RWPE2 (cell line): ENCODE data around the gene SLC1A3.
"Not testable (repeated sequence)": the region's sequence is repeated elsewhere in the genome, so short reads cannot be mapped to it uniquely, and the experiment has no call there.

Experiments used
- ATAC-seq: fragments of 200-7000 bp; cut with Tn5 transposase; 3 replicates; pipeline ENCODE4 v1.9.1; 2021; ENCODE audit warnings: low read depth
- DNase-seq: peaks from one replicate; pipeline ENCODE4 v3.0.0-alpha.2; 2020; ENCODE audit warnings: low spot score
- H3K27ac ChIP-seq: fragments of 450-650 bp; 2 replicates; pipeline ENCODE4 v1.5.1; 2017; ENCODE audit warnings: mild to moderate bottlenecking; ENCODE audit not compliant: poor library complexity, severe bottlenecking
- H3K27me3 ChIP-seq: fragments of 250-450 bp; sonication (Bioruptor Pico); 2 replicates; pipeline ENCODE4 v1.5.1; 2021; ENCODE audit warnings: mild to moderate bottlenecking, moderate library complexity; ENCODE audit not compliant: insufficient read depth, poor library complexity, severe bottlenecking
- H3K36me3 ChIP-seq: fragments of 250-450 bp; sonication (Bioruptor Pico); 2 replicates; pipeline ENCODE4 v1.5.1; 2020; ENCODE audit warnings: low read depth, mild to moderate bottlenecking, moderate library complexity
- H3K4me1 ChIP-seq: fragments of 250-450 bp; sonication (Bioruptor Pico); 2 replicates; pipeline ENCODE4 v1.5.1; 2021; ENCODE audit warnings: mild to moderate bottlenecking, moderate library complexity; ENCODE audit not compliant: insufficient read depth, poor library complexity, severe bottlenecking
- H3K4me3 ChIP-seq: fragments of 250-450 bp; sonication (Bioruptor Pico); 2 replicates; pipeline ENCODE4 v1.5.1; 2021; ENCODE audit warnings: mild to moderate bottlenecking, moderate library complexity; ENCODE audit not compliant: severe bottlenecking
- H3K9me3 ChIP-seq: fragments of 250-450 bp; sonication (Bioruptor Pico); 2 replicates; pipeline ENCODE4 v1.5.1; 2021; ENCODE audit warnings: mild to moderate bottlenecking, moderate library complexity; ENCODE audit not compliant: severe bottlenecking
- TF ChIP-seq, protein P1 (sequence below): fragments of 450-650 bp; IDR thresholded peaks from one replicate; pipeline ENCODE4 v1.5.1; 2017; ENCODE audit warnings: mild to moderate bottlenecking, moderate library complexity; ENCODE audit not compliant: poor library complexity, severe bottlenecking

The SLC1A3 gene

GRCh38 chr5:36640949-36641348, 34.5 kb downstream of the SLC1A3 start:
- no peaks in the 10 kb centered on the region for H3K9me3 ChIP-seq
- H3K27ac ChIP-seq, result no peak overlapping the region
- TF ChIP-seq, protein P1, sequence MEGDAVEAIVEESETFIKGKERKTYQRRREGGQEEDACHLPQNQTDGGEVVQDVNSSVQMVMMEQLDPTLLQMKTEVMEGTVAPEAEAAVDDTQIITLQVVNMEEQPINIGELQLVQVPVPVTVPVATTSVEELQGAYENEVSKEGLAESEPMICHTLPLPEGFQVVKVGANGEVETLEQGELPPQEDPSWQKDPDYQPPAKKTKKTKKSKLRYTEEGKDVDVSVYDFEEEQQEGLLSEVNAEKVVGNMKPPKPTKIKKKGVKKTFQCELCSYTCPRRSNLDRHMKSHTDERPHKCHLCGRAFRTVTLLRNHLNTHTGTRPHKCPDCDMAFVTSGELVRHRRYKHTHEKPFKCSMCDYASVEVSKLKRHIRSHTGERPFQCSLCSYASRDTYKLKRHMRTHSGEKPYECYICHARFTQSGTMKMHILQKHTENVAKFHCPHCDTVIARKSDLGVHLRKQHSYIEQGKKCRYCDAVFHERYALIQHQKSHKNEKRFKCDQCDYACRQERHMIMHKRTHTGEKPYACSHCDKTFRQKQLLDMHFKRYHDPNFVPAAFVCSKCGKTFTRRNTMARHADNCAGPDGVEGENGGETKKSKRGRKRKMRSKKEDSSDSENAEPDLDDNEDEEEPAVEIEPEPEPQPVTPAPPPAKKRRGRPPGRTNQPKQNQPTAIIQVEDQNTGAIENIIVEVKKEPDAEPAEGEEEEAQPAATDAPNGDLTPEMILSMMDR, result no peak
- DNase-seq (no peak), ATAC-seq (no peak)
- H3K36me3 ChIP-seq, result no peaks in the 10 kb centered on the region
- no peak overlapping the region for H3K4me3 ChIP-seq
- H3K27me3 ChIP-seq, result no peaks in the 10 kb centered on the region
- peaks cover 6% of the 10 kb centered on the region for H3K4me1 ChIP-seq

GRCh38 chr5:36641431-36641830, 35.0 kb downstream of the SLC1A3 start:
- Histone ChIP-seq H3K27me3 (no peaks in the 10 kb centered on the region), H3K4me3 (no peak overlapping the region), H3K9me3 (no peaks in the 10 kb centered on the region), H3K36me3 (no peaks in the 10 kb centered on the region), H3K27ac (no peak overlapping the region), H3K4me1 (peaks cover 6% of the 10 kb centered on the region)
- ATAC-seq (no peak), DNase-seq (no peak)
- TF ChIP-seq, protein P1, result no peak

- DNase-seq (no peak), ATAC-seq (no peak)
- H3K4me1 ChIP-seq, result peaks cover 6% of the 10 kb centered on the region
- no peak overlapping the region for H3K4me3 ChIP-seq
- H3K9me3 ChIP-seq, result no peaks in the 10 kb centered on the region
- H3K27ac ChIP-seq, result no peak overlapping the region
- no peaks in the 10 kb centered on the region for H3K27me3 ChIP-seq
- TF ChIP-seq, protein P1, result no peak
- H3K36me3 ChIP-seq, result no peaks in the 10 kb centered on the region
These were observed 35.7 kb downstream of the SLC1A3 start for GRCh38 chr5:36642089-36642488.

DNA sequence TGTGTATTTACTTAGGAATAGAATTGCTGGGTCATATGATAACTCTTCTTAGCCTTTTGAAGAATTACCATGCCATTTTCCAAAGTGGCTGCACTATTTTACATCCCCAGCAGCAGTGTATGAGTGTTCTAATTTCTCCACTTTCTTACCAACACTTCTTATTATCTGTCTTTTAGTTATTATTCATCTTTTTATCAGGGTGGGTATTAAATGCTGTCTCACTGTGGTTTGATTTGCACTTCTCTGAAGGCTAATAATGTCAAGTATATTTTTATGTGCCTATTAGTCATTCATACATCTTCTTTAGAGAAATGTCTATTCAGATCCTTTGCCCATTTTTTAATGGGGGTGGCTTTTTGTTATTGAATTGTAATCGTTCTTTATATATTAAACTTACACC, 36.8 kb downstream of the SLC1A3 start:
- ATAC-seq, result no peak
- no peaks in the 10 kb centered on the region for H3K27me3 ChIP-seq
- TF ChIP-seq, protein P1, result no peak
- H3K4me3 ChIP-seq, result no peak overlapping the region
- H3K36me3 ChIP-seq, result no peaks in the 10 kb centered on the region
- peaks cover 6% of the 10 kb centered on the region for H3K4me1 ChIP-seq
- no peak overlapping the region for H3K27ac ChIP-seq
- DNase-seq, result no peak
- H3K9me3 ChIP-seq, result no peaks in the 10 kb centered on the region

DNA sequence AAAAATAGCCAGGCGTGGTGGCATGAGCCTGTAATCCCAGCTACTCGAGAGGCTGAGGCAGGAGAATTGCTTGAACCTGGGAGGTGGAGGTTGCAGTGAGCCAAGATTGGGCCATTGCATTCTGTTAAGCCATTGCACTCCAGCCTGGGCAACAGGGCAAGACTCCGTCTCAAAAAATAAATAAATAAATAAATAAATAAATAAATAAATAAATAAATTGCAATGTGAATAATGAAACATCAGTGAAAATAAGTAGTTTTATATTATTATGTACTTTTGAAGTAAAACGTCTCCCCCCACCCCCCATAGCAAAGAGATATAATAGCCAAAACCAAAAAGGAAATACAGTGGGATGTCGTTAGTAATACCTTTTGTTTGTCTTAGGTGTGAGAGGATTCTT, 37.4 kb downstream of the SLC1A3 start:
- not testable (repeated sequence) for ATAC-seq

More for the DNA sequence above, 37.4 kb downstream of the SLC1A3 start:
- not testable (repeated sequence) for DNase-seq, H3K27ac ChIP-seq, H3K36me3 ChIP-seq, H3K9me3 ChIP-seq, H3K4me3 ChIP-seq, H3K4me1 ChIP-seq, H3K27me3 ChIP-seq
